SK-N-SH treated with all-trans-retinoic acid at 6 μM for 48 hours (cell line): ENCODE results near the gene PHGDH.

ENCODE experiments used
- ATAC-seq: fragments of 200-7000 bp; cut with Tn5 transposase; 3 replicates; pipeline ENCODE4 v1.9.1; 2020; ENCODE audit warnings: mild to moderate bottlenecking, moderate library complexity
- ARNTL ChIP-seq: fragments of 450-650 bp; formaldehyde crosslinking; IDR thresholded peaks from 2 replicates; pipeline ENCODE4 v1.5.0; 2020; ENCODE audit warnings: low read depth, mild to moderate bottlenecking, moderate library complexity, borderline replicate concordance
- BACH2 ChIP-seq: fragments of 250-450 bp; sonication (Bioruptor Pico); IDR thresholded peaks from 2 replicates; pipeline ENCODE4 v1.9.0; 2021; ENCODE audit warnings: mild to moderate bottlenecking, borderline replicate concordance
- CSDC2 ChIP-seq: fragments of 250-450 bp; sonication (Bioruptor Pico); IDR thresholded peaks from 2 replicates; pipeline ENCODE4 v1.5.0; 2020; ENCODE audit warnings: mild to moderate bottlenecking, moderate library complexity
- ESRRG ChIP-seq: fragments of 250-450 bp; sonication (Bioruptor Pico); IDR thresholded peaks from 2 replicates; pipeline ENCODE4 v1.6.1; 2021; ENCODE audit warnings: mild to moderate bottlenecking
- GLIS3 ChIP-seq: fragments of 250-450 bp; sonication (Bioruptor Pico); IDR thresholded peaks from 2 replicates; pipeline ENCODE4 v1.5.0; 2020; ENCODE audit warnings: mild to moderate bottlenecking, moderate library complexity
- ISL1 ChIP-seq: fragments of 250-450 bp; sonication (Bioruptor Pico); IDR thresholded peaks from 2 replicates; pipeline ENCODE4 v2.1.2; 2022; ENCODE audit warnings: mild to moderate bottlenecking, moderate library complexity
- OSR1 ChIP-seq: fragments of 250-450 bp; sonication (Bioruptor Pico); IDR thresholded peaks from 2 replicates; pipeline ENCODE4 v1.8.0; 2022; ENCODE audit warnings: moderate library complexity, mild to moderate bottlenecking, inconsistent platforms
- PATZ1 ChIP-seq: fragments of 250-450 bp; sonication (Bioruptor Pico); IDR thresholded peaks from 2 replicates; pipeline ENCODE4 v1.8.0; 2020; ENCODE audit warnings: mild to moderate bottlenecking, moderate library complexity, borderline replicate concordance
- POU6F1 ChIP-seq: fragments of 250-450 bp; sonication (Bioruptor Pico); IDR thresholded peaks from 2 replicates; pipeline ENCODE4 v1.8.0; 2021; ENCODE audit warnings: low read depth, mild to moderate bottlenecking, moderate library complexity, borderline replicate concordance
- PPARA ChIP-seq: fragments of 250-450 bp; sonication (Bioruptor Pico); IDR thresholded peaks from 2 replicates; pipeline ENCODE4 v1.5.0; 2020; ENCODE audit warnings: mild to moderate bottlenecking, borderline replicate concordance
- RARB ChIP-seq: fragments of 250-450 bp; sonication (Bioruptor Pico); IDR thresholded peaks from 2 replicates; pipeline ENCODE4 v1.8.0; 2021; ENCODE audit warnings: mild to moderate bottlenecking, moderate library complexity
- SNAI2 ChIP-seq: fragments of 250-450 bp; sonication (Bioruptor Pico); IDR thresholded peaks from 2 replicates; pipeline ENCODE4 v1.5.0; 2020; ENCODE audit warnings: mild to moderate bottlenecking, moderate library complexity
- TCF4 ChIP-seq: fragments of 250-450 bp; sonication (Bioruptor Pico); IDR thresholded peaks from 2 replicates; pipeline ENCODE4 v1.8.0; 2021; ENCODE audit warnings: mild to moderate bottlenecking, moderate library complexity, borderline replicate concordance
- ZFP3 ChIP-seq: fragments of 250-450 bp; sonication (Bioruptor Pico); IDR thresholded peaks from 2 replicates; pipeline ENCODE4 v1.5.0; 2020; ENCODE audit warnings: mild to moderate bottlenecking, moderate library complexity
- ZNF565 ChIP-seq: fragments of 450-650 bp; formaldehyde crosslinking; conservative IDR thresholded peaks from 2 replicates; pipeline ENCODE4 v1.5.0; 2020; ENCODE audit warnings: low read depth, mild to moderate bottlenecking, moderate library complexity
- TF ChIP-seq, protein P1 (sequence below): fragments of 250-450 bp; sonication (Bioruptor Pico); IDR thresholded peaks from 2 replicates; pipeline ENCODE4 v1.5.0; 2020; ENCODE audit warnings: mild to moderate bottlenecking, moderate library complexity
- TF ChIP-seq, protein P2 (sequence below): fragments of 250-450 bp; sonication (Bioruptor Pico); IDR thresholded peaks from 2 replicates; pipeline ENCODE4 v1.5.1; 2020; ENCODE audit warnings: low read depth, mild to moderate bottlenecking, moderate library complexity

The PHGDH gene

DNA sequence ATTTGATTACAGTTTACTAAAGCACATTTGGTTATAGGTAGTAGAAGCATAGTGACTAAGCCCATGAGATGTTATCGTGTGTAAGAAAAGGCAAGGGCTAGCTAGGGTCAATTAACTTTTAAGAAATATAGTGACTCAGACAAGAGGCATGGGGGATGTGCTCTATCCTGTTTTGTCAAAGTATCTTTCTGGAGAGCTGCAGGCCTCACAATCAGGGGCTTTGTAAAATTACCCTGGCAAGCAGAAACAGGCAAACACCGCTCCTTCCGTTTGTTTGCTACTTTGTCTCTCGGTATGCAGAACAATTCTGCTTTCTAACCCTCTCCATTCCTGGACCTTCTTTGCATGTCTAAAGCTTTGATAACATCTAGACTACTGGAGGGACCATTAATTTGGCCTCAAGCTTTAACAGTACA lies 37.6 kb upstream of the PHGDH start:
- TF ChIP-seq PPARA (no peak), CSDC2 (CRISPR knock-in tag) (no peak)
- peak; percentile 66 for ATAC-seq

GRCh38 chr1:119674835-119675289 lies 36.9 kb upstream of the PHGDH start:
- TF ChIP-seq OSR1 (CRISPR knock-in tag) (no peak), GLIS3 (CRISPR knock-in tag) (no peak), ZFP3 (no peak), RARB (CRISPR knock-in tag) (no peak)
- ATAC-seq: peak; percentile 32

DNA sequence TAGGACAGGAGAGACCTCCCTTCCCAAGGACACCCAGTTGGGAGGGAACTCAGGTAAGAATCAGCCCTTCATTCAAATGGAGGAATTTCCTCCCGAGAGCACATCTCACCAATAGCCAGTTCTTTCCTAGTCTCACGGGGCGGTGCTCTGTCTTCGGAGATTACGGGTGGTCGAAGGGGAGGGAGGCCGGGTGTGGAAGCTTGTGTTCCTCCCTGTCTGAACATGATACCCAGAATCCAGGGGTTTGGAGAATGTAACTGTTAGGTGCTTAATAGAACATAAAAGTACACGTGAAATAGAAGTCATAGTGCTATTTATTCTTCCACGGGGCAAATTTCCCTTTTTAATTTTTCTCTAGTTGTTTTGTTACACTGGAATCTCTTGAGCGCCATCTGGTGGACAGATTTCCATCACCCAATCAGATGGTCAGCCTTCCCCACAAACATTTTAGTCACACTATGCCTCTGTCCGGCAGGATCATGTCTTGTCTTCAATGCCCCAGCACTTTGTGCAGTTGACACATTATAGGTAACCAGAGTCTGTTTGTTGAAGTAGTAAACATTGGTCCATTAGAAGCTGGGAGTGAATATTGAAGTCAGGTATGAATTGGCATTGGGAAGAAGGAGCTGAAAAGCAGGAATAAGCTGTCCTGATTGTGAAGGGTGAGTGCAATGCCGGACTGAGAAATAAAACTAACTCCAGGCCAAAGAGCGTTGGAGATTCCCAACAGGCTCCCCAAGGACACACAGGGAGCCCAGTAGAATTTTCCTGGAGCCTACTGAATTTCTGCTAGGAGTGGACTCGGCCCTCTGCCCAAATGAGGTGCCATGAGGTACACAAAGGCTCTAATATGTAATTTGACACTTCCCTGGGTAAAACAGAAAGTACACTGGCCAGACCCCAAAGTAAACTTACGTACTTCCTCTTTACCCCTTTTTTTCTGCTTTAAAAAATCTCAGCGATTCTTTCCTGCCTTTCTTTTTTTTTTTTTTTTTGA lies 36.1 kb upstream of the PHGDH start:
- TF ChIP-seq ZFP3 (peak; percentile 94), GLIS3 (CRISPR knock-in tag) (no peak)
- peak; percentile 86 for ATAC-seq

DNA sequence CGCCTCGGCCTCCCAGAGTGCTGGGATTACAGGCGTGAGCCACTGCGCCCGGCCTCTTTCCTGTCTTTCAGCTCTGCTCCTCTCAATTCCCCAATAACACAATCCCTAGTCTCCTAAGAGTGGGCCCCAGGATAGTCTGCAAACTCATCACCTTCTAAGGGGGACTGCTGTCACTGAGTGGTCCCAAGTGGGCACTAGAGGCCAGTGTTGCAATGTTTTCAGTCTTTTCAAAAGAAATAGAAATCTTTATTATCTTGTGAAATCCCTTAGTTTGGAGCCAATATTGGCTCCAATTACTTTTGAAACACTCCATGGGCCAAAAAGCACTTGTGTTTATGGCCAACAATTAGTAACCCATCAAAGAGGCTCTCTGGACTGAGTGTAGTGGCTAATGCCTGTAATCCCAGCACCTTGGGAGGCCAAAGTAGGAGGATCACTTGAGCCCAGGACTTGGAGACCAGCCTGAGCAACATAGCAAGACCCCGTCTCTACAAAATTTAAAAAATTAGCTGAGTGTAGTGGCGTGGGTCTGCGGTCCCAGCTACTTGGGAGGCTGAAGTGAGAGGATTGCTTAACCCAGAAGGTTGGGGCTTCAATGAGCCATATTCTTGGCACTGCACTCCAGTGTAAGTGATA lies 35.0 kb upstream of the PHGDH start:
- TF ChIP-seq RARB (CRISPR knock-in tag) (no peak), SNAI2 (CRISPR knock-in tag) (no peak), CSDC2 (CRISPR knock-in tag) (no peak), ESRRG (CRISPR knock-in tag) (no peak), PATZ1 (CRISPR knock-in tag) (no peak), ARNTL (CRISPR knock-in tag) (no peak), POU6F1 (CRISPR knock-in tag) (no peak)
- TF ChIP-seq, protein P1, sequence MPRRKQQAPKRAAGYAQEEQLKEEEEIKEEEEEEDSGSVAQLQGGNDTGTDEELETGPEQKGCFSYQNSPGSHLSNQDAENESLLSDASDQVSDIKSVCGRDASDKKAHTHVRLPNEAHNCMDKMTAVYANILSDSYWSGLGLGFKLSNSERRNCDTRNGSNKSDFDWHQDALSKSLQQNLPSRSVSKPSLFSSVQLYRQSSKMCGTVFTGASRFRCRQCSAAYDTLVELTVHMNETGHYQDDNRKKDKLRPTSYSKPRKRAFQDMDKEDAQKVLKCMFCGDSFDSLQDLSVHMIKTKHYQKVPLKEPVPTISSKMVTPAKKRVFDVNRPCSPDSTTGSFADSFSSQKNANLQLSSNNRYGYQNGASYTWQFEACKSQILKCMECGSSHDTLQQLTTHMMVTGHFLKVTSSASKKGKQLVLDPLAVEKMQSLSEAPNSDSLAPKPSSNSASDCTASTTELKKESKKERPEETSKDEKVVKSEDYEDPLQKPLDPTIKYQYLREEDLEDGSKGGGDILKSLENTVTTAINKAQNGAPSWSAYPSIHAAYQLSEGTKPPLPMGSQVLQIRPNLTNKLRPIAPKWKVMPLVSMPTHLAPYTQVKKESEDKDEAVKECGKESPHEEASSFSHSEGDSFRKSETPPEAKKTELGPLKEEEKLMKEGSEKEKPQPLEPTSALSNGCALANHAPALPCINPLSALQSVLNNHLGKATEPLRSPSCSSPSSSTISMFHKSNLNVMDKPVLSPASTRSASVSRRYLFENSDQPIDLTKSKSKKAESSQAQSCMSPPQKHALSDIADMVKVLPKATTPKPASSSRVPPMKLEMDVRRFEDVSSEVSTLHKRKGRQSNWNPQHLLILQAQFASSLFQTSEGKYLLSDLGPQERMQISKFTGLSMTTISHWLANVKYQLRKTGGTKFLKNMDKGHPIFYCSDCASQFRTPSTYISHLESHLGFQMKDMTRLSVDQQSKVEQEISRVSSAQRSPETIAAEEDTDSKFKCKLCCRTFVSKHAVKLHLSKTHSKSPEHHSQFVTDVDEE: no peak
- TF ChIP-seq, protein P2, sequence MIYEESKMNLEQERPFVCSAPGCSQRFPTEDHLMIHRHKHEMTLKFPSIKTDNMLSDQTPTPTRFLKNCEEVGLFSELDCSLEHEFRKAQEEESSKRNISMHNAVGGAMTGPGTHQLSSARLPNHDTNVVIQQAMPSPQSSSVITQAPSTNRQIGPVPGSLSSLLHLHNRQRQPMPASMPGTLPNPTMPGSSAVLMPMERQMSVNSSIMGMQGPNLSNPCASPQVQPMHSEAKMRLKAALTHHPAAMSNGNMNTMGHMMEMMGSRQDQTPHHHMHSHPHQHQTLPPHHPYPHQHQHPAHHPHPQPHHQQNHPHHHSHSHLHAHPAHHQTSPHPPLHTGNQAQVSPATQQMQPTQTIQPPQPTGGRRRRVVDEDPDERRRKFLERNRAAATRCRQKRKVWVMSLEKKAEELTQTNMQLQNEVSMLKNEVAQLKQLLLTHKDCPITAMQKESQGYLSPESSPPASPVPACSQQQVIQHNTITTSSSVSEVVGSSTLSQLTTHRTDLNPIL (CRISPR knock-in tag): no peak
- ATAC-seq: no peak

GRCh38 chr1:119679223-119679622 lies 32.5 kb upstream of the PHGDH start:
- no peak for ATAC-seq
- TF ChIP-seq, protein P1: no peak
- TF ChIP-seq ZNF565 (no peak), ZFP3 (no peak), TCF4 (no peak), ESRRG (CRISPR knock-in tag) (no peak), ISL1 (CRISPR knock-in tag) (no peak), BACH2 (CRISPR knock-in tag) (no peak)
